ENCODE results near the gene BTNL9.
"Not testable (repeated sequence)": the region's sequence is repeated elsewhere in the genome, so short reads cannot be mapped to it uniquely, and the experiment has no call there.

The BTNL9 gene

GRCh38 chr5:181043285-181044092 is 3.4 kb downstream of the BTNL9 start:
- no peak for DNase-seq

GRCh38 chr5:181044093-181044599 is 4.1 kb downstream of the BTNL9 start:
- no peak for DNase-seq

GRCh38 chr5:181044662-181045305 is 4.7 kb downstream of the BTNL9 start:
- DNase-seq, result no peak

- DNase-seq, result no peak
These were observed 5.2 kb downstream of the BTNL9 start for GRCh38 chr5:181045316-181045715.

GRCh38 chr5:181045857-181046256 is 5.8 kb downstream of the BTNL9 start:
- not testable (repeated sequence) for DNase-seq

GRCh38 chr5:181047288-181047687 is 7.2 kb downstream of the BTNL9 start:
- no peak for DNase-seq

GRCh38 chr5:181047921-181048320 is 7.9 kb downstream of the BTNL9 start:
- no peak for DNase-seq

GRCh38 chr5:181050016-181050415 is 9.9 kb downstream of the BTNL9 start:
- DNase-seq, result no peak

GRCh38 chr5:181051841-181052671 is 12.0 kb downstream of the BTNL9 start:
- no peak for DNase-seq

GRCh38 chr5:181052672-181053487 is 12.8 kb downstream of the BTNL9 start:
- DNase-seq, result no peak

GRCh38 chr5:181053488-181054121 is 13.5 kb downstream of the BTNL9 start:
- no peak for DNase-seq

- no peak for DNase-seq
These were observed 14.1 kb downstream of the BTNL9 start for GRCh38 chr5:181054138-181054537.

- no peak for DNase-seq
These were observed 14.9 kb downstream of the BTNL9 start for GRCh38 chr5:181054871-181055459.

GRCh38 chr5:181056431-181056830 is 16.4 kb downstream of the BTNL9 start:
- no peak for DNase-seq

- no peak for DNase-seq
These were observed 18.3 kb downstream of the BTNL9 start for GRCh38 chr5:181058321-181058720.

GRCh38 chr5:181058786-181059296 is 18.8 kb downstream of the BTNL9 start:
- DNase-seq, result no peak

- DNase-seq, result no peak
These were observed 19.5 kb downstream of the BTNL9 start for GRCh38 chr5:181059297-181060230.

GRCh38 chr5:181060231-181060590 is 20.1 kb downstream of the BTNL9 start:
- DNase-seq, result no peak

GRCh38 chr5:181060924-181061323 is 20.9 kb downstream of the BTNL9 start:
- DNase-seq, result no peak

- DNase-seq, result no peak
These were observed 21.6 kb downstream of the BTNL9 start for GRCh38 chr5:181061645-181062044.
